CD4-positive, alpha-beta T cell treated with Interleukin-2 at 100 ng/mL for 4 hours (primary cell): Measurements from ENCODE around the gene UMPS.
"Not testable (repeated sequence)": the region's sequence is repeated elsewhere in the genome, so short reads cannot be mapped to it uniquely, and the experiment has no call there.

Source experiments
- DNase-seq: peaks from one replicate; pipeline ENCODE4 v3.0.0-alpha.2; 2020; ENCODE audit warnings: low spot score

UMPS gene

GRCh38 chr3:124707223-124707622 is 23.0 kb upstream of the UMPS start:
- not testable (repeated sequence) for DNase-seq

GRCh38 chr3:124707656-124708062 is 22.6 kb upstream of the UMPS start:
- DNase-seq = no peak

DNA sequence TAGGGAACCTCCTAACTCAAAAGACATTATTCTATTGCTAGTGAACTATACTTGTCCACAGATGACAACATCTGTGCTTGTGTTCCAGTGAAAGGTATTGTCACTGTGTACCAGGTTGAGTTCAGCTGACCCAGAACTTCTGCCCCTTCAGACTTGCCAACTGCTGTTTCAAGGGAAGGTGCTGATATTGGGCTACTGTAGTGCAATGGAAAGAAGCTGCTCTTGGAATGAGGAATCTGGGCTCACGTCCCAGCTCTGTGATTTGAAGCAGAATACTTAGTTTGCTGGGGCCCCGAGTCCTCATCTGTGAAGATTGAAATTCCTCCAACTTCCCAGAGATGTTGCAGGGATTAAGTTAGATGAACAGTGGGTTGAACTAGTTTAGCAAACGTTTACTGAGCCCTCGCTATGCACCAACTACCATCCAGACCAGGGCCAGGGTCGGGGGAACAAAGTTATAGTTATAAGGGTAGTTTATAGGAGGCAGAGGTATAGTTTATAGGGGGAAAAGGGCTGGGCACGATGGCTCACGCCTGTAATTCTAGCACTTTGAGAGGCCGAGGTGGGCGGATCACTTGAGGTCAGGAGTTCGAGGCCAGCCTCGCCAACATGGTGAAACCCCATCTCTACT is 15.9 kb upstream of the UMPS start:
- no peak for DNase-seq

DNA sequence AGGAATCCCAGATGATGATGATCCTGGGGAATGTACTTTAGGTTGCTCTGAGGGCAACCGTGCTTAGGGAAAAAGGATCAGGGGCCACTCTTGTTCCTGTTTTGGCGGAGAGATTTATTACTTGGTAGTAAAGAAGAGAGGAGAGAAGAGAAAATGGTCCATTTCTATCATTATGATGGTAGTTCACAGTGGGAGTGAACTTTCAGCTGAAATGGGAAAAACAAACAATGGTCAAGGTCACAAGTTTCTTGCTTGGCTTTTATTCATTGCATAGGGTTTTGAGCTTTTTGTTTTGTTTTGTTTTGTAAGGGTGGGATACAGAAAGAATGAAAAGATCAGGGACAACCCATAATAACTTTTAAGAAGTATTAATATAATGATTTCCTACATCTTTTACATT is 7.7 kb upstream of the UMPS start:
- DNase-seq = no peak

DNA sequence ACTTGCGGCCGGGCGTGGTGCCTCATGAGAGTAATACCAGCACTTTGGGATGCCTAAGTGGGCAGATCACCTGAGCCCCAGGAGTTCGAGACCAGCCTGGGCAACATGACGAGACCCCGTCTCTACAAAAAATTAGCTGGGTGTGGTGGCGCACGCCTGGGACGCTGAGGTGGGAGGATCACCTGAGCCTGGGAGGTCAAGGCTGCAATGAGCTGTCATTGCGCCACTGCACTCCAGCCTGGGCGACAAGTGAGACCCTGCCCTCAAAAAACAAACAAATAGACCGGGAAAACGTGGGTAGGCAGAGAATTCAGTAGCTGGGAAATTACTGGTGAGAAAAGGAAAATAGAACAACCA is 667 bp downstream of the UMPS start:
- no peak for DNase-seq

DNA sequence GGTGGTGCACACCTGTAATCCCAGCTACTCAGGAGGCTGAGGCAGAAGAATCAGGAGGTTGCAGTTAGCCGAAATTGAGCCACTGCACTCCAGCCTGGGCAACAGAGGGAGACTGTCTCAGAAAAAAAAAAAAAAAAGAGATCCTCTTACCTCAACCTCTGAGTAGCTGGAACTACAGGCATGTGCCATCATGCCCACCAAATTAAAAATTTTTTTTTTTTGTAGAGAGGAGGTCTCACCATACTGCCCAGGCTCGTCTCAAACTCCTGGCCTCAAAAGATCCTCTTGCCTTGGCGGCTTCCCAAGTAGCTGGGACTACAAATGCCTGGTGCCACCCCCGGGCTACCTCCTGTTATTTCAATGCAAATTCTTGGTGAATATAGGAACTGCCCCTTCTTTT is 1.5 kb downstream of the UMPS start:
- DNase-seq = no peak

- no peak for DNase-seq
Measured at GRCh38 chr3:124741027-124741426, 10.8 kb downstream of the UMPS start.

DNA sequence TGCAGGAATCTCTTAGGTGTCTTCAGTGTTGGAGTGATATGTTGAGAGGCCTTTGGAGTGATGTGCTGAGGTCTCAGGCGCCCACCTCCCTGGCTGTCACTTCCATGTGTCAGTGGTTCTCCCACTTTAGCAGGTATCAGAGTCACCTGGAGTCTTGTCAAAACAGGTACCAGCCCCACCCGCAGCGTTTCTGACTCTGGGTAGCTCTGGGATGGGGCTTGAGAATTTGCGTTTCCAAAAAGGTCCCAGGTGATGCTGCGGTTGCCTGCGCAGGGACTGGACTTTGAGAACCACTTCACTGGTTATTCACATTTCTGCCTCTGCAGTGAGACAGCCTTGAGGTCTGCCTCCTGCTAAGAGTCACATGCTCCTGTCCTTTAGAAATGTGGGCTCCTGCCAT is 15.5 kb downstream of the UMPS start:
- DNase-seq = no peak

DNA sequence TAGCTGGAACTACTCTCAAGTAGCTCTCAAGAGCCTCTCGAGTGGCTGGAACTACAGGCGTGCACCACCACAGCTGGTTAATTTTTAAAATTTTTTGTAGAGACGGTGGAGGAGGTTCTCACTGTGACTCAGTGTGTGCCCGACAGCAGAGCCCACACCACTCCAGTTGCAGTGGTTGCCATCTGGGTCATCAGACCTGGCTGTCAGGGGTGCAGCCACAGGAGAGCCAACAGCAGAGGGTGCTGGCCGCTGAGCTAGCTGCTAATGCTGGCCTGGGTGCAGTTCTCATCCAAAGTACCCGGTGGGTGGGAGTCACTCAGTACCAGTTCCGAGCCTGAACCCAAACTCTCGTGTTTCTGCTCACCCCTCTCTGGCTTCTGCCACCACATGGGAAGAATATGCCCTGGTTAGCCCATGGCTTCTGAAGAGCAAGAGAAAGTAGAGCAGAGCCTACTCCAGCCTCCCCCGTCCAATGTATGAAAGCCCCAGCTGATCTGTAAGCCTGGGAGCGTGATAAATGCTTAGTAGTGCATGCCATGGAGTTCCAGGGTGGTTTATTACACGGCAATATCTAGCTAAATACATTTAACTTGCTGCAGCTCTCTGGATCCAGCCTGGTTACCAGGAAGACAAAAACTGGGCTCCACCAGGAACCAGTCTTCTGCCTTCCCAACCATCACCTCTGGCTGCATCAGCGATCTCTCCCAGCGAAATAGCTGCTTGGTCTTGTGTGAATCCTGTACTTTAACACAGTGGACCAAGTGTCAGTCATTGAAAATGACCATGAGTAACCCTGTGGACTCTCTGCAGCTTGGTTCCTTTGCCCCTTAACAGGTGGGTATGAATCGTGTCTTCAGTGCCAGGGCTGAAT is 17.1 kb downstream of the UMPS start:
- no peak for DNase-seq

GRCh38 chr3:124748560-124749198 is 18.4 kb downstream of the UMPS start:
- DNase-seq = no peak

DNA sequence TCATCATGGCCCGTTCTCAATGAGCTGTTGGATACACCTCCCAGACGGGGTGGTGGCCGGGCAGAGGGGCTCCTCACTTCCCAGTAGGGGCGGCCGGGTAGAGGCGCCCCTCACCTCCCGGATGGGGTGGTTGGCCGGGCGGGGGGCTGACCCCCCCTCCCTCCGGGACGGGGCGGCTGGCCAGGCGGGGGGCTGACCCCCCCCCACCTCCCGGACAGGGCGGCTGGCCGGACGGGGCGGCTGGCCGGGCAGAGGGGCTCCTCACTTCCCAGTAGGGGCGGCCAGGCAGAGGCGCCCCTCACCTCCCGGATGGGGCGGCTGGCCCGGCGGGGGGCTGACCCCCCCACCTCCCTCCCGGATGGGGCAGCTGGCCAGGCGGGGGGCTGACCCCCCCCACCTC is 19.6 kb downstream of the UMPS start:
- not testable (repeated sequence) for DNase-seq

GRCh38 chr3:124751501-124751900 is 21.2 kb downstream of the UMPS start:
- no peak for DNase-seq

- no peak for DNase-seq
Measured at GRCh38 chr3:124752051-124752450, 21.8 kb downstream of the UMPS start.

DNA sequence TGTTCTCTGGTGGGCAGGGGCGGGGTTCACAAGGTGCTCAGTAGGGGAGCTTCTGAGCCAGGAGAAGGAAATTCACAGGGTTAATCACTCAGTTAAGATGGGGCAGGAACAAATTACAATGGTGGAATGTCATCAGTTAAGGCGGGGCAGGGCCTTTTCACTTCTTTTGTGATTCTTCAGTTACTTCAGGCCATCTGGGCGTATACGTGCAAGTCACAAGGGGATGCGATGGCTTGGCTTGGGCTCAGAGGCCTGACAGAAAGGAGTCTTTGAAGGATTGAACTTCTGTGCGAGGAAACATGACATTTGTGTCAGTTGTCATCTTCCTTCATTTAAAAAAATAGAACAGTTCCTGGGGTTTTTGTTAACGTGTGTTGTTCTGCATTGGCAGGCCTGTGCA is 27.7 kb downstream of the UMPS start:
- DNase-seq = not testable (repeated sequence)

- no peak for DNase-seq
Measured at GRCh38 chr3:124758851-124759635, 28.8 kb downstream of the UMPS start.

GRCh38 chr3:124759666-124760401 is 29.6 kb downstream of the UMPS start:
- DNase-seq = no peak

DNA sequence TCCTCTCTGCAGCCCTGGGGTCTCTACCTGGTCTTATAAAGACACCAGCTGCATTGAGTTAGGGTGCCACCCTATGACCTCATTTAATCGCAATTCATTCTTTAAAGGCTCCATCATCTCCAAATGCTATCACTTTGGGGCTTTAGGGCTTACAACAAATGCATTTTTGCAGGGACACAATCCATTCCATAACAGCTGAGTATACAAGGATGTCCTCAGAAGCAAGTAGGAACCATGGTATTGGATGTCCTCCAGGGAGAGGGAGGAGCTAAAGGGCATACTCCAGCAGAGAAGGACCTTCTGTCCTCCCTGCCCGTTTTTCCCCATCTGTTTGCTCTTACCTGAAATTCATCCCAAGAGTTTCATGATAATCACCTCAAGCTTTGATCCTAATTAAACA is 30.3 kb downstream of the UMPS start:
- no peak for DNase-seq

DNA sequence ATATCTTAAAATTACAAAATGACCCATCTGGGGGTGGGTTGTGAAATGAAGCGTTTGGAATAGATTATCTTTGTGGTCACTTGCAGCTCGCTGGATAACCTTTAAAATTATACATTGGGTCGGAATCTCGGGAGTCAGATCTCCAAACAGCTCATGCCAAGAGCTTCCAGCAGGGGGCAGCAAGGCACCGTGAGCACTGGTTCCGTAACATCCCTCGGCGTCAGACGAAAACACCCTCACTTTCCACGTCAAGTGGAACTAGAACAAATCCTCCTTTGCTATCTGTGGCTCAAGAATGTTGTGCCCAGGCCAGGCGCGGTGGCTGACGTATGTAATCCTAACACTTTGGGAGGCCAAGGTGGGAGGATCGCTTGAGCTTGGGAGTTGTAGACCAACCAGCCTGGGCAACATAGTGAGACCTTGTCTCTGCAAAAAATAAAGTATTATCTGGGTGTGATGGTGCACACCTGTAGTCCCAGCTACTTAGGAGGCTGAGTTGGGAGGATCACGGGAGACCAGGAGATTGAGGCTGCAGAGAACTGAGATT is 31.1 kb downstream of the UMPS start:
- DNase-seq = peak; percentile 76

DNA sequence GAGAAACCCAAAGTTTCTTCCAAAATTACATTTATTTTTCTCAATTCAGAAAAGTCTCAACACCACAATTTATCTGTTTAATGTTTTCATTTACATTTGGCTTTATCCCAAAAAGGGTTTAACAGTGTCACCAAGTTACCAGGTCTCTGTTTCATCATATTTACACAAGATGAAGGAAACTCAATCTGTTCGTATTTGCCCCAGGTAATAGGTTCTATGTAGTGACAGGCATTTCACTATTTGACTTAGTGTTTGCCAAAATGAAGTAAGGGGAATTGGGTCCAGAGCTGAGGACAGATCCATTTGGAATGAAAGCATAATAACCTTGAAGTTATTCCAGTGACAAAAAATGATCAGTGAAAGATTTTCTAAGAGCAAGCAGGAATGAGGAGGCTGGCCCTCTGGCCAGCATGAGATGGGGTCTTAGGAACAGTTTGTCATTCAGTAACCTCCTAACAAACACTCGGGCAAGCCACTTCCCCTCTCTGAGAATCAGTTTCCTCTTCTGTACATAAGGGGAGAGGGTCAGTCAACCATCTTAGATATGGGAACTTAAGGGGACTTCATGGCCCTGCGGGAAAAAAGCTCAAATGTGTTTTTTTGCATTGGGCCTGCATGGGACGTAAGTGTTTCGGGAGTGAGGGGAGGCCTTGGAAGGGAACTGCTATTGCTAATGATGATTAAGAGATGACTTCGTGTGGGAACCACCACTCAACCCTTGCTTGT is 31.8 kb downstream of the UMPS start:
- DNase-seq = no peak

GRCh38 chr3:124762661-124763011 is 32.4 kb downstream of the UMPS start:
- DNase-seq = no peak

DNA sequence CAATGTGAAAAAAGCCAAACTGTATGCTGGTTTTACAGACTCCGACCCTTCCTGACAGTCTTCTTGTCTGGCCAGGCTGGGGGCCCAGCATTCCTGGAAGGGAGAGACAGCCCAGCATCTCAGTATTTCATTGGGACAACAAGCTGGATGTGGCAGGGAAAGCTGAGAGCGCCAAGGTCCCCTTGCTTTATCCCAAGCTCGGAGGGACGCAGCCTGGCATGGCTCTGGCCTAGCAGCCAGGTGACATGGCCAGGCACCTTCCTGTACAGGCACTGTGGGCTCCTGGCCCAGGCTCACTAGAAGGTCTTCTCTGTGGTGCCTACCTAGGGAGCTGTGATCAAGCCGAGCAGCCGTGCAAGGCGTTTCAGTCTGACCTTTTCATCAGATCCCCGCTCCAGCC is 33.0 kb downstream of the UMPS start:
- DNase-seq = no peak
